ENCODE results near the gene WHAMM.
"Not testable (repeated sequence)": the region's sequence is repeated elsewhere in the genome, so short reads cannot be mapped to it uniquely, and the experiment has no call there.

Gene WHAMM, protein sequence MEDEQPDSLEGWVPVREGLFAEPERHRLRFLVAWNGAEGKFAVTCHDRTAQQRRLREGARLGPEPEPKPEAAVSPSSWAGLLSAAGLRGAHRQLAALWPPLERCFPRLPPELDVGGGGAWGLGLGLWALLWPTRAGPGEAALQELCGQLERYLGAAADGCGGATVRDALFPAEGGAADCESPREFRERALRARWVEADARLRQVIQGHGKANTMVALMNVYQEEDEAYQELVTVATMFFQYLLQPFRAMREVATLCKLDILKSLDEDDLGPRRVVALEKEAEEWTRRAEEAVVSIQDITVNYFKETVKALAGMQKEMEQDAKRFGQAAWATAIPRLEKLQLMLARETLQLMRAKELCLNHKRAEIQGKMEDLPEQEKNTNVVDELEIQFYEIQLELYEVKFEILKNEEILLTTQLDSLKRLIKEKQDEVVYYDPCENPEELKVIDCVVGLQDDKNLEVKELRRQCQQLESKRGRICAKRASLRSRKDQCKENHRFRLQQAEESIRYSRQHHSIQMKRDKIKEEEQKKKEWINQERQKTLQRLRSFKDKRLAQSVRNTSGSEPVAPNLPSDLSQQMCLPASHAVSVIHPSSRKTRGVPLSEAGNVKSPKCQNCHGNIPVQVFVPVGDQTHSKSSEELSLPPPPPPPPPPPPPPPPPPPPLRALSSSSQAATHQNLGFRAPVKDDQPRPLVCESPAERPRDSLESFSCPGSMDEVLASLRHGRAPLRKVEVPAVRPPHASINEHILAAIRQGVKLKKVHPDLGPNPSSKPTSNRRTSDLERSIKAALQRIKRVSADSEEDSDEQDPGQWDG

DNA sequence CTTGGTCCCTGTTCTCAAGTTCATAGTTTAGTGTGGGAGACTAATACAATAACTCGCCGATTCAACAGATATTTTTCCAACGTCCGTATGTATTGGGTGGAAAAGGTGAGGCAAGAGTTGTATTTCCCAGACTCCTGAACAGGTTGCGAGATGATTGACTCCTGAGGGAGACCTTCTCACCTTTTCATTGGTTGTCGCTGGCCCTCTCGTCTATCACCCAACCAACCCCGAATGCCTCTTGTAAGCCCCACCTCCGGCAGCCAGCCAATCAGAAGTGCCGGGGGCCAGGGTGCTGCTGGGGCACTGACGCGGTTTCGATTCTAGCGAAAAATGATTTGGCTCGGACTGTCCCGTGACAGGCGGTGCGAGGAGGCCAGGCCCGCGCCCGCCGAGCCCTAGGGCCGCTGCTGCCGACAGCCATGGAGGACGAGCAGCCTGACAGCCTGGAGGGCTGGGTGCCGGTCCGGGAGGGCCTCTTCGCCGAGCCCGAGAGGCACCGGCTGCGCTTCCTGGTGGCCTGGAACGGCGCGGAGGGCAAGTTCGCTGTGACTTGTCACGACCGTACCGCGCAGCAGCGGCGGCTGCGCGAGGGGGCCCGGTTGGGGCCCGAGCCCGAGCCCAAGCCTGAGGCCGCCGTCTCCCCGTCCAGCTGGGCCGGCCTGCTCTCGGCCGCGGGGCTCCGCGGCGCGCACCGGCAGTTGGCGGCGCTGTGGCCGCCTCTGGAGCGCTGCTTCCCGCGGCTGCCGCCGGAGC lies at the start of gene WHAMM:
Gene WHAMM, plus strand, starts transcription at position 321 of the 753 bp plus-strand sequence. Its CDS starts 99 bp downstream, at position 420.
- in situ Hi-C loops (cut with MboI; ENCODE audit: low sequenced_read_pairs): no loop called here

DNA sequence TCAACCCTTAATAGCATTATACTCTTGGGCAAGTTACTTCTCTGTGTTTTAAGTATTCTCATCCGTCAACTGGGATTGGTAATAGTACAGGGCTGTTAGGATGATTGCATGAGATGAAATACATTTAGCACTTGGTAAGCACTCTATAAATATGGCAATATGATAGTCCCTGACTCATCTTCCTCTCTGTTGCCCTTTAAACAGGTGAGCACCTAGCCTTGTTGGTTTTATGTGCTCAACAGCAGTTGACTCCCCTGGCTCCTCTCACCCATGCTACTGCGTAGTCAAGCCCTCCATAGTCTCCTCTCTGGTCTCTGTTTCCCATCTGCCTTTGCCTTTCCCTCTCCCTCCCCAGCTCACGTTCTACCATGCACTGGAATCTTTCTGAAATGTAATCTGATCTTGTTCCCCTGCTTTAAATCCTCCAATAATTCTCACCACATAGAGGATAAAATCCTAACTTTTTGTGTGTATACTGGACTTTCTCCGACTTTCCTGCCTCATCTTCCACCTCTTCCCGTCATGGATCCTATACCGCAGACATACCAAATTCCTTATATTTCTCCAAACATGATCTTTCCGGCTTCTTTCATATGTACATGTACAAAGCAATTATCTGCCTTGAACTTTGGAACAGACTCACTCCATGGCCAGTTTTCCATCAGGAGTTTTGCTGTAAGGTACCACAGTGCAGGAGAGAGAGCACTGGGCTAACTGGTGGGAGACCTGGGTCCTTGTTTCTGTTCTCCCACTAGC lies 45.9 kb upstream of the WHAMM start:
- in situ Hi-C loops (cut with MboI; ENCODE audit: low sequenced_read_pairs): no loop called here

DNA sequence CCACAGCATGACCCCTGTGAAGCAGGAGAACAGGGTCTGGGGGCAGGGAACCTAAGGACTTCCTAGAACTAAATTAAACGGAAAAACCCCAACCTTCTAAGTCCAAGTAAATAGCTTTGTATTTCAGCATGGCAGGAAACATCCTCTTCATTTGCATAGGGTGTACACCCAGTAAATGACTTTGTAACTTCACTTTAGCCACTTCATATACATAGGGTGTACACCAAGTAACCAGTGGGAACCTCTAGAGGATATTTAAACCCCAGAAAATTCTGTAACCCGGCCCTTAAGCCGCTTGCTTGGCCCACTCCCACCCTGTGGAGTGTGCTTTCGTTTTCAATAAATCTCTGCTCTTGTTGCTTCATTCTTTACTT lies 45.3 kb upstream of the WHAMM start:
- in situ Hi-C loops (cut with MboI; ENCODE audit: low sequenced_read_pairs): no loop called here

DNA sequence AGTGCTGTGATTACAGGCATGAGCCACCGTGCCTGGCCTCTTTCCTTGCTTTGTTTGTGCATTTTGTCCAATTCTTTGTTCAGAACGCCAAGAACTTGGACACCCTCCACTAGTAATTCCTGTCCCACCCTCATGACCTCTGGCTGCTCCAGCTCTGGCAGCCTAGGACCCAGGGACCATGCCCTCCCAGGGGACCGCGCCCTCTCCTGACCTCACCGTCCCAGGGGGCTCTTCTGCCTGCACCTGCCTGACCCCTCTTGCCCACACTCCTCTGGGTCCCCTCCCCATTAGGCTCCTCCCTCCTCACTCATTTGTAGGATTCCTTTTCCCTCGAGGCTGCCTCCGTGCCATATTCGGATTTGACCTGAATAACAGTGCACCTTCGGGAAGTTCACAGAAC lies 44.7 kb upstream of the WHAMM start:
- in situ Hi-C loops (cut with MboI; ENCODE audit: low sequenced_read_pairs): no loop called here

GRCh38 chr15:82766201-82766600 lies 43.2 kb upstream of the WHAMM start:
- in situ Hi-C loops (cut with MboI; ENCODE audit: low sequenced_read_pairs): not testable (repeated sequence)

DNA sequence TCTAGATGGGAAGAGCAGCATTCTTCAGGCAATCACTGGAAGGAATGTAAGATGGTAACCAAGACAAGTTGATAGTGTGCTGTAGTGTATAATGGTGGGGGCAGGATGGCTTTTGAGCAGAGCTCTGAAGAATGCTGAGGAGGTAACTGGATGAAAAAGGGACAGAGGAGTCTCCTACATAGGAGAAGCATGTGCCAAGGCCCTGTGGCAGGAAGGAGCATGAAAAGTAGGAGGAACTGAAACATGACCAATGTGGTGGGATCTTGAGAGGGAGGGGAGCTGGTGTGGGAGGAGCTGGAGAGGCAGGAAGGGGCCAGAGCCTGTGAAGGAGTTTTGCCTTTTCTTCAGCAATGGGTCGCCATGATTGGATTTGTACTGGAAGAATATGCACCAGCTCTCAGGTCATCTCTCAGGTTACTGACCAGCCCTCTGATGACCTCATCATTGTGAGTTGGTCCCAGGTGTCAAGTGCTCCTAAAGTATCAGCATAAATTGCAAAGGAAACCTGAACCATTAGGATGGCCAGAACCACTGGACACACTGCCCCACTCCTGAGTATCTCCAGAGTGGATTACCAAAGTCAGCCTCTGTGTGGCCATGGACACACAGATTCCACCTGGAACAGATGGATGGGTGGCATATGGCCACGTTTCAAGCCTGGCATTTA lies 42.1 kb upstream of the WHAMM start:
- in situ Hi-C loops (cut with MboI; ENCODE audit: low sequenced_read_pairs): no loop called here

DNA sequence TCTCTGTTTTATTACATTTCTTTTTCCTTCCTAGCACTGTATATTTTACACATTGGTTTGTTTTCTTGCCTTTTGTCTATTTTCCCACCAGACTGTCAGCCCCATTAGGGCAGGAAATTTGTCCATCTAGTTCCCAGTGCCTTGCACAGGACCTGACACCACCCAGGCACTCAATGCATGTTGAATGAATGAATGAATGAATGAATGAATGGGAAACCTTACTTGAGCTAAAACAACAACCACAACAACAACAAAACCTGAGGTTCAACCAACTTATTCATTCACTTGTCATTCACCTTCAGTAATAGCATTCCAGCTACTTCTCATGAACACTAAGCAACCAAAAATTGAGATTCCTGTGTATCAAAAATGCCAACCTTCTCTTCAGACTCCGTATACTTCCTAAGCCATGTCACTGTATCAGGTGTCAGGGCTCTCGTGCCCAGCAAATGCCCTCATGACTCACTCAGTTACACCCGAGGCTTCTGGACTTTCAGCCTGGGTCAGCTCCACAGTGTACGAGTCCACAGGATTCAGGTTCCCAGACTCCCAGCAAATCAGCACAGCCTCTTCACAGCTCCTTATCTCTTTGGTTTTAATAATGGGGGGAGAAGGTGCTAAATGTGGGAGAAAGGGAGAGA lies 40.9 kb upstream of the WHAMM start:
- in situ Hi-C loops (cut with MboI; ENCODE audit: low sequenced_read_pairs): no loop called here

- in situ Hi-C loops (cut with MboI; ENCODE audit: low sequenced_read_pairs): no loop called here
These were observed 37.4 kb upstream of the WHAMM start for GRCh38 chr15:82771789-82772607.

DNA sequence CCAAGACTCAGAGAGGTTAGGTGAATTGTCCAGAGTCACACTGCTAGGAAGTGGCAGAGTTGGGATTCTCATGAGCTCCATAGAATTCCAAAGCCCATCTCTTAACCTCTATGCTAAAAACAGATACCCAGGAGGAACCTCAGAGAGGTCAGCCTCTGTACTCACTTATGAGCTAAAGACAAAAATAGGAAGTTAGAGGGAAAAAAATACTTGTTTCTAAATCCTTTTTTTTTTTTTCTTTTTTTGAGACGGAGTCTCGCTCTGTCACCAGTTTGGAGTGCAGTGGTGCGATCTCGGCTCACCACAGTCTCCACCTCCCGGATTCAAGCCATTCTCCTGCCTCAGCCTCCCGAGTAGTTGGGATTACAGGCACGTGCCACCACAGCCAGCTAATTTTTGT lies 34.9 kb upstream of the WHAMM start:
- in situ Hi-C loops (cut with MboI; ENCODE audit: low sequenced_read_pairs): no loop called here

DNA sequence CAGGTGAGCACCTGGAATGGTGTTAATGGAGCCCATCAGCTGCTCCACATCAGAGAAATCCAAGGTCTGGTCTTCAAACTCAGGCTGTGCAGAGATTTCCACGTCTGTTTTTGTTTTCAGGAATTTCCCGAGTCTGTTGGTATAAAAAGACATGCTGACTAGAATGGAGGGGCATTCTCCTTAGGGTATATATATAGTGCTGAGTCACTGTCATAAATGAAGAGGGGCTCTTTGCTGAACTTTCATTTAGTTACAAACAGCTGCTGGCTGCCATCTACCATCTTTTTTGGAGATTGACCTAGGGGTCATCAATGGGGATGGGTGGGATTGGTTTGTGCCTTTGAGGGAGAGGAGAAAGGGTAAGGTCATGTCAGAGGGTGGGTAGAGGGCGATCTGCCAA lies 30.7 kb upstream of the WHAMM start:
- in situ Hi-C loops (cut with MboI; ENCODE audit: low sequenced_read_pairs): no loop called here

- in situ Hi-C loops (cut with MboI; ENCODE audit: low sequenced_read_pairs): no loop called here
These were observed 28.1 kb upstream of the WHAMM start for GRCh38 chr15:82781349-82781748.

DNA sequence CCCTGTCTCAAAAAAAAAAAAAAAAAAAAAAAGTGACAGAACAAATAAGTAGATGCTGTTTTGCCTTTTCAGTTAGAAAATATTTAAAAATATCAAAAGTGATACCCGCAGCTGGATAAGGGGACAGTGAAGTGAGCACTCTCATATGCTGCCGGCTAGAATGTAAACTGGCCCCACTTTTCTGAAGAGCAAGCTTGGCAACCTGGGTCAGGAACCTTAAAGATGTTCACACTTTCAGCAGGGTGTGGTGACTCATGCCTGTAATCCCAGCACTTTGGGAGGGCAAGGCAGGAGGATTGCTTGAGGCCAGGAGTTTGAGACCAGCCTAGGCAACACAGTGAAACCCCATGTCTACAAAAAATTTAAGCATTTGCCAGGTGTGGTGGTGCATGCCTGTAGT lies 20.9 kb upstream of the WHAMM start:
- in situ Hi-C loops (cut with MboI; ENCODE audit: low sequenced_read_pairs): no loop called here

GRCh38 chr15:82789491-82789890 lies 19.9 kb upstream of the WHAMM start:
- in situ Hi-C loops (cut with MboI; ENCODE audit: low sequenced_read_pairs): no loop called here

DNA sequence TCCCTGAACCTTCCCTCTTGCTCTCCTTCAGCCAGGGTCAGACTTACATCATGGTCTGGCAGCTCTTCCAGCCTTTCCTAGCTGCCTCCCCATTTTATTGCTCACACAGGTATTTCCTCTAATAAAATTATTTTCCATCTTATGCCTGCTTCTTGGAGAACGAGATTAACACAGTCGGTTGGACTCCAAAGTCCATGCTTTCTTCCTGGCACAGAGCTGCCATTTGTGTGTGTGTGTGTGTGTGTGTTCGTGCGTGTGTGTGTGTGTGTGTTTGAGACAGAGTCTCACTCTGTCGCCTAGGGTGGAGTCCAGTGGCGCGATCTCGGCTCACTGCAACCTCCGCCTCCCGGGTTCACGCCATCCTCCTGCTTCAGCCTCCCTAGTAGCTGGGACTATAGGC lies 19.1 kb upstream of the WHAMM start:
- in situ Hi-C loops (cut with MboI; ENCODE audit: low sequenced_read_pairs): no loop called here

- in situ Hi-C loops (cut with MboI; ENCODE audit: low sequenced_read_pairs): no loop called here
These were observed 17.4 kb upstream of the WHAMM start for GRCh38 chr15:82792068-82792467.

DNA sequence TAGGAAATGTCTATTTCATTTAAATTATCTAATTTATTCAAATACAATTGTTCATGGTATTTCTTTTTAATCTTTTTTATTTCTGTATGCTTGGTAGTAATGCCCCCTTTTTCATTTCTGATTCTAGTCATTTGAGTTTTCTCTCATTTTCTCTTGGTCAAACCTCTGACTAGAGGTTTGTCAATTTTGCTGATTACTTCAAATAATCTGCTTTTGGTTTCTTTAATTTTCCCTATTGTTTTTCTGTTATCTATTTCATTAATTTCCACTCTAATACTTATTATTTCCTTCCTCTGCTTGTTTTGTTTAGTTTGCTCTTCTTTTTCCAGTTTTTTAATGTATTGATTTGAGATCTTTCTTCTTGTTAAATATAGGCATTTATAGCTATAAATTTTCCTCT lies 15.7 kb upstream of the WHAMM start:
- in situ Hi-C loops (cut with MboI; ENCODE audit: low sequenced_read_pairs): no loop called here

- in situ Hi-C loops (cut with MboI; ENCODE audit: low sequenced_read_pairs): no loop called here
These were observed 11.3 kb upstream of the WHAMM start for GRCh38 chr15:82798104-82798503.

GRCh38 chr15:82798531-82799166 lies 10.8 kb upstream of the WHAMM start:
- in situ Hi-C loops (cut with MboI; ENCODE audit: low sequenced_read_pairs): no loop called here

Data from HL-60/S4 treated with phorbol 12-myristate 13-acetate at 8.2 ng/mL for 4 days and 3 days (cell line).